ENCODE results near the gene SLC4A1.

Gene SLC4A1

DNA sequence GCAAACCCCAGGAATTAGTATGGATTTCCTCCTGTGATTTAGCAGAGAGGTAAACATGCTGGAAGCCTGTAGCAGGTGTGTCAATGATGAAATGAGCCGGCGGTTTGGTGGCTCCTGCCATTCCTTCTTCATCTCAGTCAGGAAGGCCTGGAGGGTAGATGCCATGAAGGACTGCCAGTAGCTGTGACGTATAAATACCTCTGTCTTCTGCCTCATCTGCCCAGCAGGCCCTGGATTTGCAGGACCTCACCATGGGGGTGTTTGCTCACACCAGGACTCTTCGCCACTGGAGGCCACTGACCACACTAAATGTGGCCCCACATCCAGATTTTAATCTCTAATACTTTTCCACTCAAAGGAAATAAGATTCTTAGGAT, 16.1 kb upstream of the SLC4A1 start:
- DNase-seq (ENCODE audit: low read depth, low spot score), result no peak

DNA sequence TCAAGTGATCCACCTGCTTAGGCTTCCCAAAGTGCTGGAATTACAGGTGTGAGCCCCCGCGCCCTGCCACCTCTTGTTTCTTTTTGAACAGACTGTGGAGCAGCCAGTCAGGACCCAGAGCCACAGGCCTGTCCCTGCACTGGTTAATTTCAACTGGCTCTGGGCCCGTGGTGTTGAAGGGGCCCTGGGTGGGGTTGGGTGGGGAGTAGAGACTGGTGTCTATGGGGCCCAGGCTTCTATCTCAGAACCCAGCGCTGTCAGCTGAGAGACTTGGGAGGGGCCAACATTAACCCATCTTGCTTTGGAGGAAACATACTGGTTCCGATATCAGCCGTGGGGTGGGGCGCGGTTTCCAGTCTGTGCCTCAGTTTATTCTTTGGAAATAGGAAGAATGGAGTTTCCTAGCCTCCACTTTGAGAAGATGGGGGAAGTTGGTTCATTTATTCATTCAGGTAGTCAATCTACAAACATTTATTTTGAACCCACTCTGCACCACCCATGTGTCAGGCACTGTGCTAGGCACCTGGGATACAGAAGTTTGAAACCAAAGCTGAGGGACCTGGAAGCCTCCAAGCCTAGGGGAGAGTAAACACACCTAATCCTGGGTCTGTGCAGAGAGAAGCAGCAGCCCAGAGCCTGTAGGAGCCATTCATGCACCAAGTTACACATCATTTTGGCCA, 15.5 kb upstream of the SLC4A1 start:
- DNase-seq (ENCODE audit: low read depth, low spot score), result no peak

DNA sequence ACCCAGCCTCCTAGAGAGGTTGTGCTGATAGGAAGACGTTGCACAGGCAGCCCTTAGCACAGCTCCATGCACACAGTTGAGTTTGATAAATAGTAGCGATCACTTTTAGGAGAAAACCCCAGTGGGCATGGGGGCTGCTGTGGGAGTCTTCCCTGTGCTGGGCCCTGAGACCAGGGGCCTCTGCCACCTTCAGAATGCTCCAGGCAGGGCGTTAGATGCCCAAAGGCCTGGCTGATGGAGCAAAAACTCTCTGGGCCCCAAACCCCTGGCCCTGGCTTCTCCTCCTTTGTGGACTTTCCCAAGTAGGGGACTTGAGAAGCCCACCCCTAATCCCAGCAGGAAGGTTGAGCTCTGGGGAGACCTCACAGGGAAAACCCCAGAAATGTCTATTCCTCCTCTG, 14.3 kb upstream of the SLC4A1 start:
- no peak for DNase-seq (ENCODE audit: low read depth, low spot score)

DNA sequence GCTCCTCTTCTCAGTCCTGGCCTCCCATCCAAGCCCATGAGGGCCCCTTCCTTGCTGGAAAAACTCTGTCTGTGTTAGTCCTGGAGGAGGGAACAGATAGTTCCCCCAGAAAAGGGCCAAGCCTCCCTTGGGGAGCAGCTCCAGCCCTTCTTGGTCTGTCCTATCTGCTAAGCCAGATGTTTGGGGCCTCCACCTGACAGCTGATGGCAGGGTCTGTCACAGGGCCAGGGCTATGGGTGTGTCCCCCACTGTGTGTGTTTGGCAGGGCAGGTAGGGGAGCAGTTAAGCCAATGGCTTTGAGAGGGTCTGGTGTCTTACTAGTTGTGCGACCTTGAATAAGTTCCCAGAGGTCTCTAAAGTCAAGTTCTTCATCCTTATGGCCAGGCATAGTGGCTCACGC, 13.6 kb upstream of the SLC4A1 start:
- DNase-seq (ENCODE audit: low read depth, low spot score), result no peak

DNA sequence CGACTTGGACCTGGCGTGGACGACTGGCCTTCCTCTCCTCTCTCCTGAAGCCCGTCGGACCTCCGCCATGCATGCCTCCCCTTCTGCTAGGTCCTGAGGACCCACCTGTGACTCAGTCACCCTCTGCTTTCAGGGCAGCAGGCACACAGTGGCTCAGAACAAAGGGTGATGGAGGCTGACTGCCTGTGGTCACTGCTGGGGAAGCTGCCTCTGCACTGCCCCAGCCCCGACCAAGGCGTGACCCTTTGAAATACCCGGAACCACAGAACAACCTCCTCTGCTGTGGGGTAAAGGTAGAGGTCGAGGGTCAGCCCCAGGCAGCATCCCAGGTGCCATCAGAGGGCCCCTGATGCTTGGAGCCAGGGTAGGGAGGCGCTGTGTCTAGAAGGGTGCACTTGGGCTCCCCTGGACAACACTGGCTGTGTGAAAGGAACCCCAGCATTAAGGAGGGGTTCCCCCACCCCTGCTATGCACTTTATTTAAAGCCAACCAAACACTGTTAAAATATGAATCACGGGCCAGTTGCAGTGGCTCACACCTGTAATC, 12.5 kb upstream of the SLC4A1 start:
- no peak for DNase-seq (ENCODE audit: low read depth, low spot score)

DNA sequence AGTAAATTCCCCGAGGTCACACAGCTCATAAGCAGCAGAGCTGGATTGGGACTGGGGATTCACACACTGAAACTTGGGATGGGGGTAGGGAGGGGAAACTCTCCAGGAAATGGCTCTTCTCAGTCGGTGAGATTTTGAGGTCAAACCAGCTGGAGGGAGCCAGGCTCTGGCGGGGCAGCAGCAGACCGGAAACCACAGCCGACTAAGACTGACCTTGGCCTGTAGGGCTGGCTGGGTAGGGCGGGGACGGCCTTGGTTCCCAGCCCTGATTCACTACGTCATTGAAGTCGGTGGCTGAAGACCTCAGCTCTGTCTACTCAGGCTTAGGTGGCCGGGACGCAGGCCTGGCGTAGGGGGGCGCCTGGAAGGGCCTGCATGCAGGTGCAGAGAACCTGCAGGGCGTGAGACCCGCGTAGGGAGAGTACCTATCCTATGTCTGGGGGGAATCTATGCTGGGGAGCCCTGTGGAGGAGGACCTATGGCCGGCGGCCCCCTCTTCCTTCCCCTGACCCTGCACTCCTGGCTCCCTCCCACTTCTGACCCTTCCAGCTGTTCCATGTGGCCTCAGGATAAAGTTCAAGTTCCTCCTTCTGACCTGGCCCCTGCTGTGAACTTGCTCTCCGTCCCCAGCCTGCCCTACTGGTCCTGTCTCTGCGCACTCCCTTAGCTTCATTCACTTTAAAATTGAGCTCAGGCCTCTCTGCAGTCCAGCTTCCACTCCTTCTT, 11.9 kb upstream of the SLC4A1 start:
- peak; percentile 49 for DNase-seq (ENCODE audit: low read depth, low spot score)

DNA sequence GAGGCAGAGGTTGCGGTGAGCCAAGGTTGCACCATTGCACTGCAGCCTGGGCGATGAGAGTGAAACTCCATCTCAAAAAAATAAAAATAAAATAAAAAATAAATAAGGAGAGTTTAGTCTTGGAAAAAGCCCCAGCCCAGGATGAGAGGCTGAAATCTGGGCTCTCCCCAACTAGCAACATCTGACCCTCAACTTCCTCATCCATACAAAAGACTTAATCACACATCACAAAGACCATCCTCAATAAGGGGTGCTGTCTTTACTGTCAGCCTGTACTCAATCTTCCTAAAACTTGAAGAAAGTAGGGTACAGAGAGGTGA, 11.4 kb upstream of the SLC4A1 start:
- no peak for DNase-seq (ENCODE audit: low read depth, low spot score)

DNA sequence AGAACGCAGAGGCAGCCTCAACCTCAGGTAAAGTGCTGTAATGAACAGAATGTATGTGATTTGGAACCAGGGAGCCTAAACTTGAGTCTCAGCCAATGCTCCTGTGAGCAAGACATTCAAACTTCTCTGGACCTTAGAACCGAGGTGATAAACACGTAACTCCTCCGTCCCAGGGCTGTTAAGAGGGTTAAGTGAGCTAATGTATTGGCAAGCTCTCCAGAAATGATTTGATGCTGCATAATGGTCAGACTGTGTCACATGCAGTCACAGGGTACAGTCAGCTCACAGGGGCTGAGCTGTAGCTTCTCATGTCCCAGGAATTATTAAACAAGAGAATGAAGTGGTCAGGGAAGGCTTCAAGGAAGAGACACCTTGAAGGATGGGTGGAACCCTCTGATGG, 10.0 kb upstream of the SLC4A1 start:
- no peak for DNase-seq (ENCODE audit: low read depth, low spot score)

DNA sequence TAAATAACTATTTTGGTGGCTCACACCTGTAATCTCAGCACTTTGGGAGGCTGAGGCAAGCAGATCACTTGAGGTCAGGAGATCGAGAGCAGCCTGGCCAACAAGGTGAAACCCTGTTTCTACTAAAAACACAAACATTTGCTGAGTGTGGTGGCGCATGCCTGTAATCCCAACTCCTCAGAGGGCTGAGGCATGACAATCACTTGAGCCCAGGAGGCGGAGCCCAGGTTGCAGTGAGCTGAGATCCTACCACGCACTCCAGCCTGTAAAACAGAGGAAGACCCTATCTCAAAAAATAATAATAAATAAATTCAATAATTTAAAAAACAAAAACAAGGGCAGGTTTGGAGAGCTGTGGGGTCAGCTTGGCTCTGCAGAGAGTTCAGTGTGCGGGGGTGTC, 5.7 kb upstream of the SLC4A1 start:
- no peak for DNase-seq (ENCODE audit: low read depth, low spot score)

DNA sequence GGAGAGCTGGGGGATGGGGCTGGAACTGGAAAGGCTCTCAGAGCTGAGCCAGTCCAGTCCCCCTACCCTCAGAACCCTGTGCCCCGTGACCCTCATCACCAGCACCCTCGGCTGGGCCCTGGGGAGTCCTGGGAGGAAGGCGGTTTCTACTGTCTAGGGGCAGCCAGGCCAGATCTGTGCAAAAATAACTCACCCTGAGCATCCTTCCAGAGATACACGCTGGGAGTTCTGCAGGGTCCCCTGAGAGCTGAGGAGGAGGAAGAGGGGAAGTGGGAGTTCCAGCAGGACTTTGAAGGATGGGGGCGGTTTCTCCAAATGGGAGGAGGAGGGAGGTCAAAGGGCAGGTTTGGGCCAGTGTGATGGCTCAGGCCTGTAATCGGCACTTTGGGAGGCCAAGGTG, 5.0 kb upstream of the SLC4A1 start:
- no peak for DNase-seq (ENCODE audit: low read depth, low spot score)

DNA sequence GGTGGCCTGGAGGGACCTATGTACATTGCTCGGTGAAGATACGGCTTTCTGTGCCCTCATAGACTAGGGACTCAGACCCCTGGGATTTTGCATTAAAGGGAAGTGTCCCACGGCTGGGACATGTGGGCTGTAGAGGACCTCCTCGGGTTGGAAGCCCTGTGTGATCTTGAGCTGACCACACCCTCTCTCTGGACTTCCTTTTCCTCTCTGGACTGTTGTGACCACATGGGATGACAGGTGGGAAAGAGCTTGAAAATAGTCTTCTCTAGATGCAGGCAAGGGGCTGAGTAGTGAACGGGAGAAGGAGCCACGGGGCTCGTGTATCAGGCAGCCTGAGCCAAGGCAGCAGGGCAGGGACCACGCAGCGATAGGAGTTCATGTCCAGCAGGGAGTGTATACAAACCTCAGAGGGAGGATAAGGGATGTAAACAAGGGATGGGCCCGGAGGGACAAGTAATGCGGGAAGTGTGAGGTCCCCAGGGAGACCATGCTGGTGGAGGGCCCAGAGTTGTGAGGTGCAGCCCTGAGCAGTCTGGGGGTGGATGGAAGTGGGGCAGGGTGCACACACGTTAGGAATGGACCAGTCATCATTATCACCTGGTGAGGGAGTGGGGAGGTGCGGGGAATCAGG, 4.5 kb upstream of the SLC4A1 start:
- DNase-seq (ENCODE audit: low read depth, low spot score), result no peak

DNA sequence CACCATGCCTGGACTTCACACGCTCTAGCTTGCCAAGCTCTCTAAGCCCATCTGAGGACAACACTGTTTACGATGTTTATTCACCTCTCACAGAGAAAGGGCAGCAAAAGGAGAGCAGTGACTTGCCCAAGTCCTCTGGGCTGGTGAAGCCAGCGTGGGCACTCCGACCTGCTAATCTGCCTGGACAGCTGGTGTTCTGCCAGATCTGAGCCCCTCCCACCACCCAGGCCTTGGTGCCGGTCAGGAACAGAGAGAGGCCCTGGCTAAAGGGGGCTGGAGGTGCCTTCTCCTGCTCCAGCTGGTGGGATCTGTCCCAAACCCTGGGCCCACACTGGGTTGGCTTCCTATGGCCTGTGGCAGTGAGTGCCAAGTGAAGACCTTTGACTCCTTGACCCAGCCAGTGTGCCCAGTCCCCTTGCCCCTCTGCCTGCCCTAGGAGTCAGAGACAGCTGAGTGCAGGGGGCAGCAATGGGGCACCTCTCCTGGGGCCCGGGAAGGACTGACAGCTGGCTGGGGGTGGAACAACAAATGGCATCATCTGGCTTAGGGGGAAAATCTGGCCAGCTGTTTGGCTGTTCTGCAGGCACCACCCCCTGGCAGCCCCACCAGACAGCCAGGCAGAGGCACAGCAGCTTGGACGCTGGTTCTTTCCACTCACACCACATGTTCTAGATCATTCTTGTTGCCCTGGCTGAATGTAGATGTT, 1.8 kb upstream of the SLC4A1 start:
- DNase-seq (ENCODE audit: low read depth, low spot score), result no peak

DNA sequence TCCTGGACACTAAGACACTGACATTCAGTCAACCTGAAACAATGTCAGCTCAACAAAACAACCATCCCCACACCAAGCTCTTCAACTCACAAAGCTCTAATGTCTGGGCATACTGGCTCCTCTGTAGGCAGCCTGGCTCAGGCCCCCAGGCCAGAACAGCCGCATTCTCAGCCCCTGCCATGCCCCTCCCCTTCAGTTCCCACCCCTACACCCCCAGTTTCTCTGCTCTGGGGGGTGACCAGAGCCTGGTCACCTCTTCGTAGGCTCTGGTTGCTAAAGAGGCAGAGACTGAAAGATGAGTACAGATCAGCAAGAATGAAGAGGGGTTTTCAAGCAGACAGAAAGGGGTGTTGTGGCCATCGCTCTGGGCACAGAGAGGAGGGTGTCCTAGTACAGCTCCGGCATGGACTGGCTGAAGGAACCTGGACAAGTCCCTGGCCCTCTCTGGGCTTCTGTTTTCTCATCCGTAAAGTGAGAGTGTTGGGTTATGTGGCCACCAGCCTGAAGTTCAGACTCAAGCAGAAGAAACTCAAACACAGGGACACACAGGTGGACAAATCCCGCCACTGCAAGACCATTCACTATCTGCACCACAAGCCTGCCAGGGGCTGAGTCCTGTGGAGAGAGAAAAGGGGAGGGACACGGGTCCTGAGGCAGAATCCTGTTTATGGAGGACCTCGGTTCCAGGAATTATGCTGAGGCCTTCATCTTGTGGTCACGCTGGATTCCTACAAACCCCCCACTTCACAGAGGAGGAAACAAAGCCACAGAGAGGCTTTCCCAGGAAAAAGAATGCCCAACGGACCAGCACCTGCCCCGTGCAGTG, 987 bp upstream of the SLC4A1 start:
- no peak for DNase-seq (ENCODE audit: low read depth, low spot score)

DNA sequence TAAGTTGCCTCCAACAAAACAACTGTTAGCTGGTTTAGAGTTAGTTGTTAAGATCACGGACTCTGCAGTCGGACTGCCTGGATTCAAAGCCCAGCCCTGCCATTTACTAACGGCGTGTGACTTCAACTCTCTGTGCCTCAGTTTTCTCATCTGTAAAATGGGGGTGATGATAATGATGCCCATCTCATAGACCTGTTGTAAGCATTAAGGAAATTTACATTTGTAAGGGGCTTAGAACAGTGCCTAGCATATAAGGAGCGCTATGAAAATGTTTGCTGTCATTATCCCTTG, 825 bp downstream of the SLC4A1 start:
- DNase-seq (ENCODE audit: low read depth, low spot score), result no peak

DNA sequence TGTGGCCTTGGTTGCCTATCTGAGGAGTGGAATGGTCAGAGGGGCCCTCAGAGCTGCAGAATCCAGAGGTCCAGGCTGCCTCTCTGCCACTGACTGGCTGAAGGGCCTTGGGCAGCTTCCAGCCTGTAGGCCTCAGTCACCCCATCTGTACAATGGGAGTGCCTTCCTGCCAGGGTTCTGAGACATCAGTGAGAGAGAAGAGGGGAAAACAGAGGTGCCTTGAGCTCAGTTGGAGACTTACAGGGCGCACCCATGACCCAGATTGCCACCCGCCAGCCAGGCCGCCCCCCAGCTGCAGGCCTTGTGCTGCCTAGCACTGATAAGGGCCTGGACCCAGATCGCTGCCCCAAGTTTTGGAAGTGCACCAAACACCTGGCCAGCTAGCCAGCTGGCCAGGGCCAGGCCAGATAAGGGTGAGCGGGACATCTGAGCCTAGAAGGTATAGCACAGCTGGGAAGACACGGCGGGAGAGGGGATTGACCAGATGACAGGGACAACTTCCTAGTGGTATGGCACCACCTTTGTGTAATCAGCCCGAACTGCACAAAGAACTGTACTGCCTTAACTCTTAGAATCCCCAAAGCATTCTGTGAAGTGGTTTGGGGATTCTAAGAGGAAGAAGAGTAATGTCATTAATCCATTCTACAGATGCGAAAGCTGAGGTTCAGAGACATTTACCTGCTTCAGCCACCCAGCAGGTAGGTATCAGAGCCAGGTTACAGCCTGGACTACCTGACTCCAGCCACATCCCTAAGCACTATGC, 1.4 kb downstream of the SLC4A1 start:
- DNase-seq (ENCODE audit: low read depth, low spot score), result no peak

DNA sequence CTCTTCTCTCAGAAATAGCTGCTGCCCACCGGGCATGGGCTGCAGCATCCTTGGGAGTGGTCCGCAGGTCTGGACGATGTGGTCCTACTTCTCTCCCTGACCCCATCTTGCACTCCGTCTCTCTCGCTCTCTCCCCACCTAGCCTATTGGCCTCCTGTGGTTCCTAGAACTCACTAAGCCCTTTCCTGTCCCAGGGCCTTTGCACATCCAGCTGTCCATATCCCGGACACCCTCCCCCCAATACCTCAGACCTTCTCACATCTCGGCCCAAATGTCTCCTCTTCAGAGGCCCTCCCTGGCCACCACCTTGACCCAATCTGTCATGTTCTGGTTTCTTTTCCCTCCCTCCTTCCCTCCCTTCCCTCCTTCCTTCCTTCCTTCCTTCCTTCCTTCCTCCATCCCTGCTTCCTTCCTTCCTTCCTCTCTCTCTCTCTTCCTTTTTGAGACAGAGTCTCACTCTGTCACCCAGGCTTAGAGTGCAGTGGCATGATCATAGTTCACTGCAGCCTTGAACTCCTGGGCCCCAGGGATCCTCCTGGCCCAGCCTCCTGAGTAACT, 4.5 kb downstream of the SLC4A1 start:
- DNase-seq (ENCODE audit: low read depth, low spot score), result no peak

DNA sequence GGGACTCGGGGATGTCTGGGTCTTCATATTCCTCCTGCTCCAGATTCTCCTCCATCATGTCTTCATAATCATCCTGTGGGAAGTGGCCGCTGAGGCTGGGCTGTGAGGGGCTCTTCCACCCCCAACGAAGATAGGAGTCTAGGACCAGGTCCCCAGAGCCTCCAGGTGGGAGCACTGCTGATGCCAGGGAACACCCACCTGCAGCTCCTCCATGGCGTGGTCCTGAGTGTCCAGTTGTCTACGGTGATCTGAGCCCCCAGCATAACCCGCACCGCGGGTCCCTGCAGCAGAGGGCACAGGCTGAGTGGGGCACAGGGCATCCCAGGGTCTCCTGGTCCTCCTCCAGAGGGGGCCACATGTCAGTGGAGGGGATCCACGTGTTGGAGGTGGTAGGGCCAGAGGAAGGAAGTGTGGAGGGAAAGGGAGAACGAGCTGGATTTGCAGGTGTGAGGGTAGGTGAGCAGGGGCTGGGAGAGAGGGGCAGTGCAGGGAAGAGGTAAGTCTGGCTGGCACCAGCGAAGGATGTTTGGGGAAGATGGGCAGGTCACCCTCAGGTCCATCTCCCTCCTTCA, 5.2 kb downstream of the SLC4A1 start:
- DNase-seq (ENCODE audit: low read depth, low spot score), result no peak

DNA sequence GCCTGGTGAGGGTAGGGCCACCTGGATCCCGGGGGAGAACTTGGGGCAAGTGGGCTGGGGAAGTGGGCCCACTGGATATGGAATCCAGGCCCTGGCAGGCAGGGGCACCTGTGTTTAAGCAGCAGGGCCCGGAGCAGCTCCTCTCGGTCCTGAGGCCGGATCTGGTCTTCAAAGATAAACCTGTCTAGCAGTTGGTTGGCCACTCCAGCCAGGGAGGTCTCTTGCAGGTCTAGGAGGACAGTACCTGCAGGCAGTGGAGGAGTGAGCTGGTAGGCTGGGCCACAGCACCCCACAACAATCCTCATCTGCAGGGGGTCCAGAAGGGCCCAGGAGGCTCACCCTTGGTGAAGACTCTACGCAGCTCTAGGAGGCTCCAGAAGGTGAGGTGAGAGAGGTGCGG, 7.6 kb downstream of the SLC4A1 start:
- no peak for DNase-seq (ENCODE audit: low read depth, low spot score)

DNA sequence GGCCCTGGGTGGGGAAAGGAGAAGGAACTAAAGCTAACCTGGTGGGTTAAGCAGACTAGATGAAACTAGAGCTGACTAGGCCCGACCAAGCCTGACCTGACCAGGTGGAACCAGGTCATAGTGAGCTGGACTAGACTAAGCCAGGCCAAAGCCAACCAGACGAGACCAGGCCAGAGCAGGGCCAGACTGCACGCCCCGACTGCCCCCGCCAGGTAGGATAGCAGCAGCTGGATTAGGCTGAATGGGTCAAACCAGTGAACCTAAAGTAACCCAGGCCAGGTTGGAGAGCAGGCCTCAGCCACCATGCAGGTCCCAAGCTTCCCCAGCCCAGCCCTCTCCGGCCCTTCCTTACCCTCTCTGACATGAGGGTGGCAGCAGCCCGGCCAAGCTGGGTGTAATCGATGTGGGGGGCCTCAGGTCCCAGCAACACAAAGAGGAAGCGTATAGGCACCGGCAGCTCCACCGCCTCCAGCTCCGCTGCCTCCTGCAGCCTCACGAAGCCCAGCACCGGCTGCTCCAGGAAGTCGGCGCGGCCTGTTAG, 9.1 kb downstream of the SLC4A1 start:
- no peak for DNase-seq (ENCODE audit: low read depth, low spot score)
